Colonic mucosa (tissue), 4 donors: ENCODE results near the gene TBX18. TPM values are rescaled to one million over a fixed set of nuclear protein-coding genes. Genes with fewer than 3 reads are reported as not detected.
A peak's percentile ranks its signal among the peaks of the same experiment; 100 is the strongest.

ENCODE experiments used
- DNase-seq: peaks from one replicate; pipeline ENCODE4 v3.0.0-alpha.2; 2020
- H3K27ac ChIP-seq: fragments of 200-600 bp; one replicate; pipeline ENCODE4 v1.8.0; 2021
- H3K27me3 ChIP-seq: fragments of 200-600 bp; one replicate; pipeline ENCODE4 v1.8.0; 2021
- H3K36me3 ChIP-seq: fragments of 200-600 bp; one replicate; pipeline ENCODE4 v1.8.0; 2021
- H3K4me1 ChIP-seq: fragments of 200-600 bp; one replicate; pipeline ENCODE4 v1.8.0; 2021; ENCODE audit warnings: mild to moderate bottlenecking
- H3K4me3 ChIP-seq: fragments of 200-600 bp; one replicate; pipeline ENCODE4 v1.8.0; 2021
- H3K9ac ChIP-seq, 2 donors: one replicate each; pipeline ENCODE4 v1.7.0; 2013; ENCODE audit warnings: control low read depth in 2 of 2, low read depth in 2 of 2, low read length in 2 of 2
- H3K9me3 ChIP-seq: fragments of 200-600 bp; one replicate; pipeline ENCODE4 v1.8.0; 2021
- intact Hi-C: fragments of 100-400 bp; cut with DNase I; formaldehyde crosslinking; loops from one replicate; pipeline ENCODE4 v1.14.1; 2022
- total RNA-seq, 2 donors: library from RNA; stranded (reverse); fragmentation: NEBNext Ultra II Directional in 1 of 2; extraction: Animal tissue kit (Norgen Biotek cat#: 25700) in 1 of 2; gene quantifications; one replicate each; pipeline ENCODE4 v1.2.1, GENCODE V29; 2021
- TF ChIP-seq, protein P1 (sequence below): fragments of 200-600 bp; IDR thresholded peaks from one replicate; pipeline ENCODE4 v1.8.0; 2022; ENCODE audit warnings: antibody characterized with exemption, mild to moderate bottlenecking
- donor health status: healthy.
- donor health status: DM: no; HTN: no; CAD: no.
- donor health status: DM: no; HTN: no; CAD: no.

The TBX18 gene
- total RNA-seq, 2 donors from 2014 or later = 0.25 to 0.35 TPM

GRCh38 chr6:84687431-84687830 lies 77.0 kb downstream of the TBX18 start:
- H3K4me3 ChIP-seq = no peak overlapping the region
- TF ChIP-seq, protein P1, sequence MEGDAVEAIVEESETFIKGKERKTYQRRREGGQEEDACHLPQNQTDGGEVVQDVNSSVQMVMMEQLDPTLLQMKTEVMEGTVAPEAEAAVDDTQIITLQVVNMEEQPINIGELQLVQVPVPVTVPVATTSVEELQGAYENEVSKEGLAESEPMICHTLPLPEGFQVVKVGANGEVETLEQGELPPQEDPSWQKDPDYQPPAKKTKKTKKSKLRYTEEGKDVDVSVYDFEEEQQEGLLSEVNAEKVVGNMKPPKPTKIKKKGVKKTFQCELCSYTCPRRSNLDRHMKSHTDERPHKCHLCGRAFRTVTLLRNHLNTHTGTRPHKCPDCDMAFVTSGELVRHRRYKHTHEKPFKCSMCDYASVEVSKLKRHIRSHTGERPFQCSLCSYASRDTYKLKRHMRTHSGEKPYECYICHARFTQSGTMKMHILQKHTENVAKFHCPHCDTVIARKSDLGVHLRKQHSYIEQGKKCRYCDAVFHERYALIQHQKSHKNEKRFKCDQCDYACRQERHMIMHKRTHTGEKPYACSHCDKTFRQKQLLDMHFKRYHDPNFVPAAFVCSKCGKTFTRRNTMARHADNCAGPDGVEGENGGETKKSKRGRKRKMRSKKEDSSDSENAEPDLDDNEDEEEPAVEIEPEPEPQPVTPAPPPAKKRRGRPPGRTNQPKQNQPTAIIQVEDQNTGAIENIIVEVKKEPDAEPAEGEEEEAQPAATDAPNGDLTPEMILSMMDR = no peak

DNA sequence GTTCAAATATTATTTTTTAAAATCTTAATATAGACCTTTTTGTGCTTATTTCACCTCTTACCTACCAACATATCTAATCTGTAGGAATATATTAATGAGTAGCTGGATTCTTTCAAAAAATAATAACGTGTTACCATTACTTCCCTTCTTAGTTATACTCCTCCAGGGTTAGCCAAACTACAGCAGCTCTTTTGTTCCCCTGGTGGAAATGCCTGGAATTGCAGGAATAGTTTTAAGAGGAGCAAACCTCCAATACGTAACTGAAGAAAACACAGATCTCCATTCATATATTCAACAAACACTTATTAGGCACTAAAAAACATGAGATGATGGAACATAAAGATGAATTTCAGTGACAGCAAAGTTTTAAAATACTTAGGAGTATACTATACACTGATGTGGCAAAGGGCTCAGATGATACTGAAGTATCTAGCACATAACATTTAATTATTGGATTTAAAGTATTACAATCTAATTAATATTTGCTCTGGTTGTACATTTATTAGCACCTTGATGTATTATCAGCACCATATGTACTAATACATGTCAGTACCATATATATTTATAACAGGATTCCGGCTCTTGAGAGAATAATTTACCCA lies 78.3 kb downstream of the TBX18 start:
- no peaks in the 10 kb centered on the region for H3K4me1 ChIP-seq
- no peaks in the 10 kb centered on the region for H3K36me3 ChIP-seq
- intact Hi-C loops = no loop called here
- TF ChIP-seq, protein P1 = peak; percentile 30
- DNase-seq = peak; percentile 19
- no peaks in the 10 kb centered on the region for H3K9me3 ChIP-seq
- H3K4me3 ChIP-seq = no peak overlapping the region
- H3K27me3 ChIP-seq = no peaks in the 10 kb centered on the region
- no peak overlapping the region for H3K9ac ChIP-seq
- no peak overlapping the region for H3K27ac ChIP-seq

More at GRCh38 chr6:84687431-84687830, 77.0 kb downstream of the TBX18 start:
- H3K4me1 ChIP-seq = no peaks in the 10 kb centered on the region
- no peak overlapping the region for H3K27ac ChIP-seq
- H3K36me3 ChIP-seq = no peaks in the 10 kb centered on the region
- intact Hi-C loops = no loop called here
- H3K9ac ChIP-seq = no peak overlapping the region
- H3K9me3 ChIP-seq = no peaks in the 10 kb centered on the region
- DNase-seq = no peak
- H3K27me3 ChIP-seq = no peaks in the 10 kb centered on the region

DNA sequence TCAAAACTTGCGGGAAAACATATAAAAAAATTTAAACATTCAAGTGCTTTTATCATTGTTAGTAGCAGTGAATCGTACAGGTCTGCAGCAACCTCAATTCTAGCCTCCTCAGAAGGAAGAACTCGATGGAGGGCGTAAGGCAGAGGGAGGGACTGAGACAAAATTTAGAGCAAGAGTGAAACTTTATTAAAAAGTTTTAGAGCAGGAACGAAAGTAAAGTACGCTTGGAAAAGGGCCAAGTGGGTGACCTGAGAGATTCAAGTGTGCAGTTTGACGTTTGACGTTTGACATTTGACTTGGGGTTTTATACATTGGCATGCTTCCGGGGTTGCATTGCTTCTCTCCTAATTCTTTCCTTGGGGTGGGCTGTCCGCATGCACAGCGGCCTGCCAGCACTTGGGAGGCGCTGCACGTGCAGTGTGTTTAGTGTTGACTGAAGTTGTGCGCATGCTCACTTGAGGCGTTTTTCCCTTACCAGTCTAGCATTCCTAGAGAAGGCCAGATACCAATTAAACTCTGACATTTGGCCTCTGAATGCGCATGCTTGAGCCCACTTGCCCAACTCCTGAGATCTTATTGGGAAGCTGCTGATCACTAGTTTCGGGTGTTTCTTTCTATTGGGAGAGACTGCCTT lies 82.6 kb downstream of the TBX18 start:
- intact Hi-C loops = no loop called here
- Histone ChIP-seq H3K27ac (no peak overlapping the region), H3K4me1 (no peaks in the 10 kb centered on the region), H3K9ac (no peak overlapping the region), H3K4me3 (no peak overlapping the region), H3K27me3 (no peaks in the 10 kb centered on the region), H3K36me3 (no peaks in the 10 kb centered on the region), H3K9me3 (no peaks in the 10 kb centered on the region)
- TF ChIP-seq, protein P1 = no peak
- DNase-seq = no peak

GRCh38 chr6:84675651-84676050 lies 88.7 kb downstream of the TBX18 start:
- Histone ChIP-seq H3K9me3 (no peaks in the 10 kb centered on the region), H3K4me3 (no peak overlapping the region), H3K27ac (no peak overlapping the region), H3K27me3 (no peaks in the 10 kb centered on the region), H3K9ac (no peak overlapping the region), H3K4me1 (no peaks in the 10 kb centered on the region), H3K36me3 (no peaks in the 10 kb centered on the region)
- TF ChIP-seq, protein P1 = no peak
- no peak for DNase-seq
- intact Hi-C loops = no loop called here

GRCh38 chr6:84674395-84674794 lies 90.0 kb downstream of the TBX18 start:
- Histone ChIP-seq H3K27me3 (no peaks in the 10 kb centered on the region), H3K9ac (no peak overlapping the region), H3K36me3 (no peaks in the 10 kb centered on the region), H3K27ac (no peak overlapping the region), H3K4me3 (no peak overlapping the region), H3K4me1 (no peaks in the 10 kb centered on the region), H3K9me3 (no peaks in the 10 kb centered on the region)
- TF ChIP-seq, protein P1 = no peak
- DNase-seq = no peak
- intact Hi-C loops = no loop called here
